ENCODE data around the gene FSTL5. TPM values are rescaled to one million over a fixed set of nuclear protein-coding genes. Genes with fewer than 3 reads are reported as not detected.

Gene FSTL5
- polyA plus RNA-seq, 3 donors, result not detected

DNA sequence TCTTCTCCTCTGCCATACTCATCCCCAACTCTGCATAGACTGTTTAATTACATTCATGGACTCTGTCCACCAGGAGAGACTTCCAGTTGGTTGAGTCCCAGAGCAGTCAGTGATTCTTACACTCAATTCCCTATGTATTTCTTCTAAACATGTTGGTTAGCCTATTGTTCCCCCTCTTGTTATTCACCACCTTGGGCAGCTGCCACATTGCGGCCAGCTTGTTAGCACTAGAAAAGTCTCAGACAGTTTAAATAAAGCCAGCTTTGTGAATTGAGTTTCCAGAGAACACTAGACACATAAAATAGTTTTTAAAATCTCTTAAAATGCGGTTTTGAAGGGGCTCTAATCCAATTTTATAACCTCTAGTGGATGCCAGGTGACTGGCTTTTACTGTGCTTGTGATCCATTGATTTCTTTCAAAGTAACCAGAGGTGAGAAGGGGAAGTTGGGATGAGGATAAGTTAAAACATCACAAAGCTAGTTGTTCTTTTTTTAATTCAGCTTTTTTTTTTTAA lies 827.7 kb downstream of the FSTL5 start:
- Mint-ChIP-seq H3K4me3 (no peak overlapping the region), H3K27ac (no peak overlapping the region), H3K9me3 (peaks cover 0 to 5% (median 2%) of the 10 kb centered on the region in 7 donors), H3K36me3 (no peaks in the 10 kb centered on the region), H3K4me1 (no peaks in the 10 kb centered on the region), H3K27me3 (ENCODE audit: low read depth in 3 of 3) (no peaks in the 10 kb centered on the region)
- Histone ChIP-seq H3K4me3 (replicated peaks in 1 of 3; ENCODE audit: low read depth in 2 of 3, low read length in 3 of 3) (no peak overlapping the region), H3K27ac (ENCODE audit: low read depth in 1 of 2, low read length in 2 of 2) (no peak overlapping the region), H4K20me1 (ENCODE audit: insufficient read depth, low read length) (no peaks in the 10 kb centered on the region), H3K9ac (ENCODE audit: insufficient read depth, low read length, poor library complexity, severe bottlenecking) (no peak overlapping the region), H3K36me3 (replicated peaks in 1 of 2; ENCODE audit: control insufficient read depth in 1 of 2, insufficient read depth in 2 of 2, low read length in 2 of 2) (no peaks in the 10 kb centered on the region), H3K4me1 (ENCODE audit: control insufficient read depth in 1 of 2, insufficient read depth in 2 of 2, low read length in 2 of 2) (no peaks in the 10 kb centered on the region), H3K79me2 (ENCODE audit: insufficient read depth, low read length) (no peaks in the 10 kb centered on the region), H3K27me3 (ENCODE audit: control insufficient read depth in 2 of 2, insufficient read depth in 2 of 2, low read length in 2 of 2) (no peaks in the 10 kb centered on the region), H3K9me3 (replicated peaks in 1 of 2; ENCODE audit: control insufficient read depth in 1 of 2, insufficient read depth in 1 of 2, low read length in 2 of 2) (peaks cover 0 to 2% of the 10 kb centered on the region in 2 donors), H3K4me2 (replicated peaks; ENCODE audit: extremely low read depth, low read length, poor library complexity, severe bottlenecking) (no peak overlapping the region), H2AFZ (ENCODE audit: insufficient read depth, low read depth, low read length, poor library complexity, severe bottlenecking) (no peak overlapping the region)
- intact Hi-C loops (cut with micrococcal nuclease), result no loop called here
- TF ChIP-seq CTCF (IDR thresholded peaks at IDR 0.05), result no peak
- no peak for DNase-seq
- no CpG with 5 or more reads among the region's 2 CpGs for WGBS (ENCODE audit: insufficient coverage)
